ENCODE results near the gene PADI4.

Gene PADI4

GRCh38 chr1:17356387-17357026, 48.5 kb downstream of the PADI4 start:
- TF ChIP-seq YY1 (IDR thresholded peaks at IDR 0.05; ENCODE audit: low read depth) (no peak), EGR1 (IDR thresholded peaks at IDR 0.05) (no peak), RAD21 (IDR thresholded peaks at IDR 0.05; ENCODE audit: low read depth) (no peak), USF1 (IDR thresholded peaks at IDR 0.05) (no peak)

- TF ChIP-seq FOXM1 (IDR thresholded peaks at IDR 0.05; ENCODE audit: borderline replicate concordance, low read depth) = no peak
- TF ChIP-seq EGR1 (IDR thresholded peaks at IDR 0.05) = no peak
- no peak for TF ChIP-seq REST (IDR thresholded peaks at IDR 0.05; ENCODE audit: low read depth)
Observed at GRCh38 chr1:17358557-17358956, 50.6 kb downstream of the PADI4 start.

GRCh38 chr1:17359031-17359430, 51.0 kb downstream of the PADI4 start:
- TF ChIP-seq TAF1 (IDR thresholded peaks at IDR 0.05; ENCODE audit: low read depth) (no peak), YY1 (IDR thresholded peaks at IDR 0.05; ENCODE audit: low read depth) (no peak), REST (IDR thresholded peaks at IDR 0.05; ENCODE audit: low read depth) (no peak), FOXM1 (IDR thresholded peaks at IDR 0.05; ENCODE audit: borderline replicate concordance, low read depth) (no peak), RAD21 (IDR thresholded peaks at IDR 0.05; ENCODE audit: low read depth) (no peak), CREB1 (IDR thresholded peaks at IDR 0.05; ENCODE audit: low read depth) (no peak), TCF12 (IDR thresholded peaks at IDR 0.05; ENCODE audit: low read depth) (no peak), ZBTB7A (IDR thresholded peaks at IDR 0.05; ENCODE audit: low read depth) (no peak), USF1 (IDR thresholded peaks at IDR 0.05) (no peak), EP300 (IDR thresholded peaks at IDR 0.05; ENCODE audit: borderline replicate concordance) (no peak), NFIC (IDR thresholded peaks at IDR 0.05) (no peak), MAX (IDR thresholded peaks at IDR 0.05) (no peak), TEAD4 (IDR thresholded peaks at IDR 0.05) (no peak), EGR1 (IDR thresholded peaks at IDR 0.05) (no peak), CEBPB (IDR thresholded peaks at IDR 0.05) (no peak)

- no peak for TF ChIP-seq USF1 (IDR thresholded peaks at IDR 0.05)
- no peak for TF ChIP-seq CREB1 (IDR thresholded peaks at IDR 0.05; ENCODE audit: low read depth)
- no peak for TF ChIP-seq REST (IDR thresholded peaks at IDR 0.05; ENCODE audit: low read depth)
- TF ChIP-seq NFIC (IDR thresholded peaks at IDR 0.05) = no peak
- no peak for TF ChIP-seq TEAD4 (IDR thresholded peaks at IDR 0.05)
- TF ChIP-seq EP300 (IDR thresholded peaks at IDR 0.05; ENCODE audit: borderline replicate concordance) = no peak
- TF ChIP-seq ZBTB7A (IDR thresholded peaks at IDR 0.05; ENCODE audit: low read depth) = no peak
- TF ChIP-seq FOXM1 (IDR thresholded peaks at IDR 0.05; ENCODE audit: borderline replicate concordance, low read depth) = no peak
- TF ChIP-seq TAF1 (IDR thresholded peaks at IDR 0.05; ENCODE audit: low read depth) = no peak
- no peak for TF ChIP-seq TCF12 (IDR thresholded peaks at IDR 0.05; ENCODE audit: low read depth)
- no peak for TF ChIP-seq RAD21 (IDR thresholded peaks at IDR 0.05; ENCODE audit: low read depth)
- no peak for TF ChIP-seq MAX (IDR thresholded peaks at IDR 0.05)
- TF ChIP-seq CEBPB (IDR thresholded peaks at IDR 0.05) = no peak
- TF ChIP-seq YY1 (IDR thresholded peaks at IDR 0.05; ENCODE audit: low read depth) = no peak
- TF ChIP-seq EGR1 (IDR thresholded peaks at IDR 0.05) = no peak
Observed at GRCh38 chr1:17359808-17360207, 51.8 kb downstream of the PADI4 start.
